Measurements from ENCODE around the gene AFF3.

AFF3 gene

DNA sequence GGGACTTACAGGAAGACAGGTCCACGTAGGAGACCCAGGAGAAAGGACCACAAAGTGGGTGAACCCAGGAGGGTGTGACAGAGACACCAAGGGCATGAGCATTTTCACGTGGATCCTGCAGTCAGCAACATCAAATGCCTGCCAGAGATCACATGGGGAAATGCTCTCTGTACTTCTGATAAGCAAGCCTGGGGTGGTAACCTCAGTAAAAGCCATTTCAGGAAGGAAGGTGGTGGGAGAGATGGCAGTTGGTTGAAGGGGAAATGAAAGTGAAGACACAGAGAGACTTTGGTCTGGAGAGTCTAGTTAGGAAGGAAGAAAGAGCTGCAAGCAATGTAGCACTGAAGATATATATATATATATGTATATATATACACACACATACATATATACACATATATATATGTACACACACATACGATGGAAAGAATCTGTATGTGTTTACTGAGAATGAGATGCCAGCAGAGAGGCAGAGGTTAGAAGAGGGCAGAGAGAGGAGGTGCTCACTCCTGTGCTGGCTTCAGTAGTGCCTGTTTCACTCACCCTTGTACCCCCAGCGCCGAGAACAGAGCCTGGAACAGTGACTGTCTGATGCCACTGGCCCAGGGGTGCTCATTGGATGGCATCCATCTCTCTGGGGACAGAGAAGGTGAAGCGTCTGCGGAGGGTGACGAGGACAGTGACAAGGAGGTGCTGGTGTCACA lies 314.9 kb downstream of the AFF3 start:
- Histone ChIP-seq H3K18ac (ENCODE audit: low read depth in 1 of 2, low read length in 2 of 2) (no peak overlapping the region), H3K9me3 (ENCODE audit: control insufficient read depth, low read length) (no peaks in the 10 kb centered on the region), H3K79me1 (replicated peaks; ENCODE audit: low read length, poor library complexity, severe bottlenecking) (peaks cover 36% of the 10 kb centered on the region), H3K4me2 (ENCODE audit: low read length, poor library complexity, severe bottlenecking) (no peak overlapping the region), H2BK12ac (ENCODE audit: low read length in 2 of 2) (no peak overlapping the region), H4K8ac (ENCODE audit: low read length) (no peak overlapping the region), H3K36me3 (ENCODE audit: control insufficient read depth in 1 of 2, insufficient read depth in 2 of 2, low read depth in 1 of 2, low read length in 2 of 2) (peaks cover 0 to 20% of the 10 kb centered on the region in 2 experiments), H3K27ac (ENCODE audit: low read length, poor library complexity, severe bottlenecking) (no peak overlapping the region), H3K14ac (ENCODE audit: low read length in 2 of 2) (no peak overlapping the region), H4K91ac (ENCODE audit: low read length) (peak overlapping the region; percentile 45), H3K9ac (ENCODE audit: low read length) (no peak overlapping the region), H2AFZ (ENCODE audit: low read depth, low read length) (no peak overlapping the region), H2BK120ac (ENCODE audit: low read depth, low read length) (no peak overlapping the region), H3K23ac (ENCODE audit: low read length in 2 of 2) (no peak overlapping the region), H2AK5ac (ENCODE audit: low read length, severe bottlenecking) (peak overlapping the region; percentile 96), H3K4me3 (ENCODE audit: insufficient read depth in 1 of 2, low read depth in 1 of 2, low read length in 2 of 2) (no peak overlapping the region), H3K27me3 (ENCODE audit: control insufficient read depth in 1 of 2, insufficient read depth in 1 of 2, low read length in 2 of 2) (peaks cover 0 to 22% of the 10 kb centered on the region in 2 experiments), H2BK5ac (ENCODE audit: low read depth, low read length, poor library complexity, severe bottlenecking) (no peak overlapping the region), H3K4ac (ENCODE audit: low read depth in 1 of 2, low read length in 2 of 2) (no peak overlapping the region), H2BK15ac (ENCODE audit: low read depth, poor library complexity, severe bottlenecking) (no peak overlapping the region), H3K4me1 (ENCODE audit: control insufficient read depth, insufficient read depth, low read depth, low read length) (peaks cover 7% of the 10 kb centered on the region)
- no peak for DNase-seq
- 98% methylated on average over 8 of the region's 8 CpGs for WGBS

DNA sequence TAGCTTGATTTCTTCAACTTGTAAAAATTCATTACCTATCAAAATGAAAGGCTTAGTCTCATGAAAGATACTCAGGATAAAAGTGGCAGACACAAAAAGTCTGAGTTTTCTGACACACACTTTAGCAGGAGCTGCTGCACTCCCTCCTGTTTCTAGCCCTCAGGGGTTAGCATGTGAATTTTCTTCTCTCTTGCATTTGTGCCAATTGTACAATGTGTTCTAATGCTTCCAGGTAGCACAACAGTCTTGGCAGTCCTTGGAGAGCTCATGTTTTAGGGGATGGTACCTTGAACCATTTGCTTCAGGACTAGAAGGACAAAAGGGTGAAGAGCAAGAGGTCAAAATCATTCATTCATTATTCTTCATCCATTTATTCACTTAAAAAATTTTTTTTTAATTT lies 316.8 kb downstream of the AFF3 start:
- Histone ChIP-seq H2BK12ac (ENCODE audit: low read length in 2 of 2) (no peak overlapping the region), H4K8ac (ENCODE audit: low read length) (no peak overlapping the region), H3K4me2 (ENCODE audit: low read length, poor library complexity, severe bottlenecking) (no peak overlapping the region), H2AK5ac (ENCODE audit: low read length, severe bottlenecking) (no peak overlapping the region), H3K4me1 (ENCODE audit: control insufficient read depth, insufficient read depth, low read depth, low read length) (peaks cover 11% of the 10 kb centered on the region), H2BK15ac (ENCODE audit: low read depth, poor library complexity, severe bottlenecking) (no peak overlapping the region), H3K27me3 (ENCODE audit: control insufficient read depth in 1 of 2, insufficient read depth in 1 of 2, low read length in 2 of 2) (peaks cover 0 to 19% of the 10 kb centered on the region in 2 experiments), H3K4ac (ENCODE audit: low read depth in 1 of 2, low read length in 2 of 2) (no peak overlapping the region), H3K18ac (ENCODE audit: low read depth in 1 of 2, low read length in 2 of 2) (no peak overlapping the region), H3K36me3 (ENCODE audit: control insufficient read depth in 1 of 2, insufficient read depth in 2 of 2, low read depth in 1 of 2, low read length in 2 of 2) (peaks cover 0 to 17% of the 10 kb centered on the region in 2 experiments), H2BK5ac (ENCODE audit: low read depth, low read length, poor library complexity, severe bottlenecking) (no peak overlapping the region), H3K23ac (ENCODE audit: low read length in 2 of 2) (no peak overlapping the region), H3K9ac (ENCODE audit: low read length) (no peak overlapping the region), H3K27ac (ENCODE audit: low read length, poor library complexity, severe bottlenecking) (no peak overlapping the region), H3K14ac (ENCODE audit: low read length in 2 of 2) (no peak overlapping the region), H3K4me3 (ENCODE audit: insufficient read depth in 1 of 2, low read depth in 1 of 2, low read length in 2 of 2) (no peak overlapping the region), H4K91ac (ENCODE audit: low read length) (no peak overlapping the region), H3K9me3 (ENCODE audit: control insufficient read depth, low read length) (no peaks in the 10 kb centered on the region), H3K79me1 (replicated peaks; ENCODE audit: low read length, poor library complexity, severe bottlenecking) (peaks cover 29% of the 10 kb centered on the region), H2BK120ac (ENCODE audit: low read depth, low read length) (no peak overlapping the region), H2AFZ (ENCODE audit: low read depth, low read length) (no peak overlapping the region)
- no peak for DNase-seq

DNA sequence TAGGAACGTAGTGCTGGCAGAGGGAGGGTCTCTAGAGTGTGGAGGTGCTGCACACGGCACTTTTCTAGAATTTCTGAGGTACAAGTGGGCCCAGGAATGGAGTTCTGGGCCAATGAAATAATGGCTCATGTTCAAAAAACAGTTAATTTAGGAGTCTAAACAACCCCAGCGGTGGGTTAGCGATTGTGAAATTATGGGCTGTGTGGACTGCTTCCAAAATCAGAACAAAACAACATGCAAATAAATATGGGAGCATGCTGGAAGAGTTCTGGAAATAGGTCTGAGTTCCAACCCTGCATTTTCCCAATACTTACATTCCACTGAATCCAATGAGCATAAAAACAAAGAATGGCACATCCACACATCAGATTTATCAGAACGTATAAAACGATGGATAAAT lies 317.6 kb downstream of the AFF3 start:
- Histone ChIP-seq H3K23ac (ENCODE audit: low read length in 2 of 2) (no peak overlapping the region), H3K14ac (ENCODE audit: low read length in 2 of 2) (no peak overlapping the region), H3K4ac (ENCODE audit: low read depth in 1 of 2, low read length in 2 of 2) (no peak overlapping the region), H3K79me1 (replicated peaks; ENCODE audit: low read length, poor library complexity, severe bottlenecking) (peaks cover 25% of the 10 kb centered on the region), H3K4me3 (ENCODE audit: insufficient read depth in 1 of 2, low read depth in 1 of 2, low read length in 2 of 2) (no peak overlapping the region), H3K9ac (ENCODE audit: low read length) (no peak overlapping the region), H2AFZ (ENCODE audit: low read depth, low read length) (no peak overlapping the region), H3K4me2 (ENCODE audit: low read length, poor library complexity, severe bottlenecking) (no peak overlapping the region), H2BK5ac (ENCODE audit: low read depth, low read length, poor library complexity, severe bottlenecking) (no peak overlapping the region), H2BK15ac (ENCODE audit: low read depth, poor library complexity, severe bottlenecking) (no peak overlapping the region), H3K9me3 (ENCODE audit: control insufficient read depth, low read length) (no peaks in the 10 kb centered on the region), H3K27ac (ENCODE audit: low read length, poor library complexity, severe bottlenecking) (no peak overlapping the region), H3K18ac (ENCODE audit: low read depth in 1 of 2, low read length in 2 of 2) (no peak overlapping the region), H2BK120ac (ENCODE audit: low read depth, low read length) (no peak overlapping the region), H3K4me1 (ENCODE audit: control insufficient read depth, insufficient read depth, low read depth, low read length) (peaks cover 11% of the 10 kb centered on the region), H4K91ac (ENCODE audit: low read length) (no peak overlapping the region), H3K27me3 (ENCODE audit: control insufficient read depth in 1 of 2, insufficient read depth in 1 of 2, low read length in 2 of 2) (peaks cover 0 to 19% of the 10 kb centered on the region in 2 experiments), H3K36me3 (ENCODE audit: control insufficient read depth in 1 of 2, insufficient read depth in 2 of 2, low read depth in 1 of 2, low read length in 2 of 2) (peaks cover 0 to 17% of the 10 kb centered on the region in 2 experiments), H4K8ac (ENCODE audit: low read length) (no peak overlapping the region), H2BK12ac (ENCODE audit: low read length in 2 of 2) (no peak overlapping the region), H2AK5ac (ENCODE audit: low read length, severe bottlenecking) (no peak overlapping the region)
- WGBS, result 100% methylated on average over 4 of the region's 6 CpGs
- no peak for DNase-seq

- peak overlapping the region; percentile 76 for H2BK5ac ChIP-seq (ENCODE audit: low read depth, low read length, poor library complexity, severe bottlenecking)
- no peak overlapping the region for H4K8ac ChIP-seq (ENCODE audit: low read length)
- no peak overlapping the region for H3K23ac ChIP-seq (ENCODE audit: low read length in 2 of 2)
- H3K14ac ChIP-seq (ENCODE audit: low read length in 2 of 2), result no peak overlapping the region
- no peaks in the 10 kb centered on the region for H3K9me3 ChIP-seq (ENCODE audit: control insufficient read depth, low read length)
- peaks cover 17% of the 10 kb centered on the region for H3K79me1 ChIP-seq (replicated peaks; ENCODE audit: low read length, poor library complexity, severe bottlenecking)
- peak overlapping the region; percentile 49 for H2BK120ac ChIP-seq (ENCODE audit: low read depth, low read length)
- no peak for DNase-seq
- peak overlapping the region in 1 of 2 experiments; percentile 5 for H3K18ac ChIP-seq (ENCODE audit: low read depth in 1 of 2, low read length in 2 of 2)
- H2AFZ ChIP-seq (ENCODE audit: low read depth, low read length), result no peak overlapping the region
- peaks cover 0 to 11% of the 10 kb centered on the region in 2 experiments for H3K36me3 ChIP-seq (ENCODE audit: control insufficient read depth in 1 of 2, insufficient read depth in 2 of 2, low read depth in 1 of 2, low read length in 2 of 2)
- H3K4ac ChIP-seq (ENCODE audit: low read depth in 1 of 2, low read length in 2 of 2), result peak overlapping the region in 1 of 2 experiments; percentile 43
- peaks cover 9% of the 10 kb centered on the region for H3K4me1 ChIP-seq (ENCODE audit: control insufficient read depth, insufficient read depth, low read depth, low read length)
- no peak overlapping the region for H3K9ac ChIP-seq (ENCODE audit: low read length)
- peaks cover 0 to 9% of the 10 kb centered on the region in 2 experiments for H3K27me3 ChIP-seq (ENCODE audit: control insufficient read depth in 1 of 2, insufficient read depth in 1 of 2, low read length in 2 of 2)
- peak overlapping the region in 1 of 2 experiments; percentile 57 for H2BK12ac ChIP-seq (ENCODE audit: low read length in 2 of 2)
- peak overlapping the region; percentile 79 for H3K27ac ChIP-seq (ENCODE audit: low read length, poor library complexity, severe bottlenecking)
- H3K4me3 ChIP-seq (ENCODE audit: insufficient read depth in 1 of 2, low read depth in 1 of 2, low read length in 2 of 2), result no peak overlapping the region
- H2AK5ac ChIP-seq (ENCODE audit: low read length, severe bottlenecking), result peak overlapping the region; percentile 43
- H2BK15ac ChIP-seq (ENCODE audit: low read depth, poor library complexity, severe bottlenecking), result peak overlapping the region; percentile 30
- H3K4me2 ChIP-seq (ENCODE audit: low read length, poor library complexity, severe bottlenecking), result peak overlapping the region; percentile 51
- 71% methylated on average over 8 of the region's 9 CpGs for WGBS
- no peak overlapping the region for H4K91ac ChIP-seq (ENCODE audit: low read length)
Observed at GRCh38 chr2:99822474-99823207, 319.7 kb downstream of the AFF3 start.

Data from mesenchymal stem cell (in vitro differentiated cells and primary cell).